ENCODE results near the gene PRKCE. TPM values are rescaled to one million over a fixed set of nuclear protein-coding genes. Genes with fewer than 3 reads are reported as not detected.

PRKCE gene
- total and polyA plus RNA-seq, 2 donors (not counting 3 experiments of a cell fraction or from before 2014, with no cell fraction given) = 27.9 to 33.9 TPM

- no peak overlapping the region for H3K4me3 ChIP-seq (replicated peaks in 1 of 3; ENCODE audit: insufficient read depth in 1 of 3, low read depth in 1 of 3, low read length in 3 of 3)
- FAIRE-seq = no peak
- POLR2A ChIA-PET = no interaction called here
- no peaks in the 10 kb centered on the region for H3K9me1 ChIP-seq (replicated peaks; ENCODE audit: control insufficient read depth, extremely low read depth, insufficient read depth, low read length)
- no peaks in the 10 kb centered on the region for H3K9me3 ChIP-seq (replicated peaks; ENCODE audit: control insufficient read depth, insufficient read depth, low read length)
- peaks cover 72% of the 10 kb centered on the region for H3K4me1 ChIP-seq (ENCODE audit: control insufficient read depth, extremely low read depth, insufficient read depth, low read length)
- H3K27me3 ChIP-seq (ENCODE audit: control insufficient read depth in 2 of 2, insufficient read depth in 2 of 2, low read length in 2 of 2) = no peaks in the 10 kb centered on the region
- CTCF ChIA-PET = interaction anchor here (1.1 kb wide), 1 partner anchor 8 kb away, joined by 4 read pairs; no protein-coding TSS in a partner anchor
- H3K4me2 ChIP-seq (ENCODE audit: insufficient read depth, low read length) = no peak overlapping the region
- H3K36me3 ChIP-seq (ENCODE audit: control insufficient read depth in 2 of 2, extremely low read depth in 1 of 2, insufficient read depth in 2 of 2, low read length in 2 of 2) = no peaks in the 10 kb centered on the region
- no peak overlapping the region for H3K27ac ChIP-seq (ENCODE audit: insufficient read depth, low read depth, low read length)
- no peak overlapping the region for H2AFZ ChIP-seq (ENCODE audit: low read depth, low read length)
- no peak overlapping the region for H3K9ac ChIP-seq (replicated peaks; ENCODE audit: extremely low read depth, insufficient read depth, low read length)
- DNase-seq (ENCODE audit: low read depth, low spot score) = no peak
- TF ChIP-seq EZH2 (IDR thresholded peaks at IDR 0.05; ENCODE audit: borderline replicate concordance, low read depth, low read length, severe bottlenecking) = no peak
- no peak for TF ChIP-seq MAX (IDR thresholded peaks at IDR 0.05; ENCODE audit: insufficient read depth, insufficient read length)
- TF ChIP-seq GATA2 (IDR thresholded peaks at IDR 0.05; ENCODE audit: insufficient read depth, insufficient read length, low read depth, low read length) = no peak
- TF ChIP-seq POLR2A (IDR thresholded peaks at IDR 0.05; ENCODE audit: low read depth, low read length) = no peak
- no peak for TF ChIP-seq FOS (IDR thresholded peaks at IDR 0.05; ENCODE audit: borderline replicate concordance, insufficient read depth, low read length)
- TF ChIP-seq JUN (IDR thresholded peaks at IDR 0.05; ENCODE audit: borderline replicate concordance, insufficient read depth, insufficient read length, low read depth) = no peak
- TF ChIP-seq MYC (IDR thresholded peaks at IDR 0.05; ENCODE audit: low read depth, low read length) = no peak
- no peak for TF ChIP-seq POLR2AphosphoS5 (IDR thresholded peaks at IDR 0.05; ENCODE audit: insufficient read depth, low read depth, low read length)
- no peak for TF ChIP-seq CTCF (IDR thresholded peaks at IDR 0.05; ENCODE audit: extremely low read depth in 1 of 2, insufficient read depth in 1 of 2, low read depth in 1 of 2, low read length in 2 of 2)
- dilution Hi-C loops (cut with MboI; ENCODE audit: extremely low pct_ligation_motif_present, low sequenced_read_pairs) = no loop called here
- no TSS peak for BruUV-seq (replicated peaks)
- peaks cover 15% of the 10 kb centered on the region for H3K79me2 ChIP-seq (ENCODE audit: control insufficient read depth, insufficient read depth, low read length)
- H4K20me1 ChIP-seq (replicated peaks; ENCODE audit: control insufficient read depth, extremely low read depth, insufficient read depth, low read length) = no peaks in the 10 kb centered on the region
- intact Hi-C loops (cut with micrococcal nuclease) = no loop called here
Observed at GRCh38 chr2:46071074-46071473, 419.6 kb downstream of the PRKCE start.
